ENCODE measurements around the gene GPR15. TPM values are rescaled to one million over a fixed set of nuclear protein-coding genes. Genes with fewer than 3 reads are reported as not detected.

Gene GPR15
- total RNA-seq, 1 donor from 2014 or later, result not detected

DNA sequence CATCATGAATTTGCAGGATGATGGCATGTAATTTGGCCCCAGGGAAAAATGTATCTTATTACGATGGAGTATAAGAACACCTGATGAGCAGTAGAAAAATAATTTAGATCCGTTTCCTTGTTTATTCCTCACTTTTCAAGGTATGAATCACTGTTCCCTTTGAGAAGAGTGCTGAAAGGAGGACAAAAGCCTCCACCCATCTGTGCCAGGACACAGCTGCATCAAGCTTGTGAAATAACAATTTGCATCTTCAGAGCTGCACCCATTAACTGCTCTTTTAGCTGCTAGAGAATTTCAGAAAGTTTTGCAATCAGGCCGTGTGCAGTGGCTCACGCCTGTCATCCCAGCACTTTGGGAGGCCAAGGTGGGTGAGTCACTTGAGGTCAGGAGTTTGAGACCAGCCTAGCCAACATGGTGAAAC, 18.7 kb upstream of the GPR15 start:
- H3K27ac Mint-ChIP-seq (ENCODE audit: unreplicated experiment), result no peak overlapping the region
- no peaks in the 10 kb centered on the region for H3K4me1 Mint-ChIP-seq (ENCODE audit: unreplicated experiment)
- TF ChIP-seq, protein P1, sequence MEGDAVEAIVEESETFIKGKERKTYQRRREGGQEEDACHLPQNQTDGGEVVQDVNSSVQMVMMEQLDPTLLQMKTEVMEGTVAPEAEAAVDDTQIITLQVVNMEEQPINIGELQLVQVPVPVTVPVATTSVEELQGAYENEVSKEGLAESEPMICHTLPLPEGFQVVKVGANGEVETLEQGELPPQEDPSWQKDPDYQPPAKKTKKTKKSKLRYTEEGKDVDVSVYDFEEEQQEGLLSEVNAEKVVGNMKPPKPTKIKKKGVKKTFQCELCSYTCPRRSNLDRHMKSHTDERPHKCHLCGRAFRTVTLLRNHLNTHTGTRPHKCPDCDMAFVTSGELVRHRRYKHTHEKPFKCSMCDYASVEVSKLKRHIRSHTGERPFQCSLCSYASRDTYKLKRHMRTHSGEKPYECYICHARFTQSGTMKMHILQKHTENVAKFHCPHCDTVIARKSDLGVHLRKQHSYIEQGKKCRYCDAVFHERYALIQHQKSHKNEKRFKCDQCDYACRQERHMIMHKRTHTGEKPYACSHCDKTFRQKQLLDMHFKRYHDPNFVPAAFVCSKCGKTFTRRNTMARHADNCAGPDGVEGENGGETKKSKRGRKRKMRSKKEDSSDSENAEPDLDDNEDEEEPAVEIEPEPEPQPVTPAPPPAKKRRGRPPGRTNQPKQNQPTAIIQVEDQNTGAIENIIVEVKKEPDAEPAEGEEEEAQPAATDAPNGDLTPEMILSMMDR (IDR thresholded peaks at IDR 0.05; ENCODE audit: unreplicated experiment), result no peak
- H3K36me3 Mint-ChIP-seq (ENCODE audit: low read depth, unreplicated experiment), result peaks cover 8% of the 10 kb centered on the region
- H3K27me3 Mint-ChIP-seq (ENCODE audit: unreplicated experiment), result no peaks in the 10 kb centered on the region
- no peaks in the 10 kb centered on the region for H3K9me3 Mint-ChIP-seq (ENCODE audit: unreplicated experiment)
- no peak overlapping the region for H3K4me3 Mint-ChIP-seq (ENCODE audit: unreplicated experiment)
- no peak for DNase-seq (ENCODE audit: low spot score)

DNA sequence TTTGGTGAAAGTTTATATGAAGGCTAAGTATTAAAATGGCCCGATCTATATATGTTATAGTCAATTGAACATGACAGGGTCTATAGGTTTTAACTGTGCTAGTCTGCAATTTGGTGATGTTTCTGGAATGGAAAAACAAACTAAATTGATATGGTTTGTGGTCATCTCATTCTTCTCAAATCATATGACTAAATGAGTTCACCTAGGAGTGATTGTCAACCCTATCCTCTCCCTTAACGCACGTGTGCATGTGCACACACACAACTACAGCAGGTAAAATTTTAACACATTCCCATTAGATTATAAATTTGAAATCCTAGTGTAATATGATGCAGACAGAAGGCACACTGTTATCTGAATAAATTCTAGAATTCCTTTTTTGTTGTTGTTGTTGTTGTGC, 18.0 kb upstream of the GPR15 start:
- no peak for DNase-seq (ENCODE audit: low spot score)
- no peak overlapping the region for H3K4me3 Mint-ChIP-seq (ENCODE audit: unreplicated experiment)
- no peak overlapping the region for H3K27ac Mint-ChIP-seq (ENCODE audit: unreplicated experiment)
- TF ChIP-seq, protein P1 (IDR thresholded peaks at IDR 0.05; ENCODE audit: unreplicated experiment), result no peak
- no peaks in the 10 kb centered on the region for H3K27me3 Mint-ChIP-seq (ENCODE audit: unreplicated experiment)
- H3K9me3 Mint-ChIP-seq (ENCODE audit: unreplicated experiment), result no peaks in the 10 kb centered on the region
- H3K36me3 Mint-ChIP-seq (ENCODE audit: low read depth, unreplicated experiment), result peaks cover 8% of the 10 kb centered on the region
- H3K4me1 Mint-ChIP-seq (ENCODE audit: unreplicated experiment), result no peaks in the 10 kb centered on the region

DNA sequence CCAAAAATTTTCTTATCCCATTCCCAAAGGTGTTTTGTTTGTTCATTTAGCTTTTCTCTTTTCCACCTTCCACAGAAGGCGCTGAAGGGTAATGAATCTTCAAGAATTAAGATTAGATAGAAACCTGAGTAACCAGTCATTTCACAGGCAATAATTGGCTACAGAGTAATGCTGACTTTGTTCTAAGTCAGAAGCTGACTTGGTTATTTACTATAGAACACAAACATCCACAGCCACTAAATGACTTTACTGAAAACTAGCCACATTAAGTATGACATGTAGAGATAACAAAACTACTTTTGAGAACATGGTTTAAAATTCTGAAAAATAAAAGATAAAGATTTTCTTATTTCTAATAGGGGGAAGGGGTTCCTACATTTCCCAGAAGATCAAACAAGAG, 16.8 kb upstream of the GPR15 start:
- Mint-ChIP-seq H3K4me1 (ENCODE audit: unreplicated experiment) (peaks cover 3% of the 10 kb centered on the region), H3K4me3 (ENCODE audit: unreplicated experiment) (no peak overlapping the region), H3K36me3 (ENCODE audit: low read depth, unreplicated experiment) (peaks cover 16% of the 10 kb centered on the region), H3K27me3 (ENCODE audit: unreplicated experiment) (no peaks in the 10 kb centered on the region), H3K9me3 (ENCODE audit: unreplicated experiment) (no peaks in the 10 kb centered on the region), H3K27ac (ENCODE audit: unreplicated experiment) (no peak overlapping the region)
- TF ChIP-seq, protein P1 (IDR thresholded peaks at IDR 0.05; ENCODE audit: unreplicated experiment), result no peak
- no peak for DNase-seq (ENCODE audit: low spot score)

DNA sequence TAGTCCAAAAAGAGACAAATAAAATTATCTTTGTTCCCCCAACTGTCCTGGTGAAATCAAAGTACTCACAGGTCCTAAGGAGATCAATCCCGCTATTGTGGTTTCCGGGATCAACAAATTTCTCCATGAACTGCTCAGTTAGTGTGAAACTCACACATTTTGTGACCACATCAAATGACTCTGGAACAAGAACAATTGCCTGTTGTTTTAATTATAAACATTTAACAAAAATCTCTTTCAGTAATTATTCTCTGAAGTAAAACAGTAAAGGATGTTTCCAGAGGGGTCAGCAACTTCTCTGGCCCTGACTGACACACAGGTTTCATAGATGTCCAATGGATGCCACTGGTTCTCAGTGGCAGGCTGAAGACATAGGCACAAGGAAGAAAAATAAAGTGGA, 13.0 kb upstream of the GPR15 start:
- peaks cover 4% of the 10 kb centered on the region for H3K27me3 Mint-ChIP-seq (ENCODE audit: unreplicated experiment)

DNA sequence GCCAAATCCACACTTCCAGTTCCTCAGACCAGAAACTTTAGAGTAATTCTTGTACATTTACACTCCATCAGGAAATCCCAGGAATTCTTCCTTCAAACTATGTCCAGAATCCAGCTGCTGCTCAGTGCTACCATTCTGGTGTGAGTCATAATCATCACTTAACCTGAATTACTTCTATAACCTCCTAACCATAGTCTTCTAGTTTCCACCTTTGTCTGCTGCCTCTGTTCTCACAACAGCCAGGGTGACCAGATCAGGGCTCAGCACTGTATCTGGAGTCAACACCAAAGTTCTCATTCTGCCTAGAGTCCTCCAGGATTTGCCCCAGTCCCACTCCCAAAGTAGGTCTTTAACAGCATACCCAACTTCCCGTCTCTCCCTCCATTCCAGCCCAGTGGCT, 12.4 kb upstream of the GPR15 start:
- Mint-ChIP-seq H3K27me3 (ENCODE audit: unreplicated experiment) (peaks cover 4% of the 10 kb centered on the region), H3K9me3 (ENCODE audit: unreplicated experiment) (no peaks in the 10 kb centered on the region), H3K27ac (ENCODE audit: unreplicated experiment) (no peak overlapping the region), H3K4me1 (ENCODE audit: unreplicated experiment) (peaks cover 10% of the 10 kb centered on the region), H3K36me3 (ENCODE audit: low read depth, unreplicated experiment) (peaks cover 25% of the 10 kb centered on the region), H3K4me3 (ENCODE audit: unreplicated experiment) (peak overlapping the region; percentile 32)
- TF ChIP-seq, protein P1 (IDR thresholded peaks at IDR 0.05; ENCODE audit: unreplicated experiment), result no peak
- no peak for DNase-seq (ENCODE audit: low spot score)

More for the DNA sequence above, 13.0 kb upstream of the GPR15 start:
- H3K9me3 Mint-ChIP-seq (ENCODE audit: unreplicated experiment), result no peaks in the 10 kb centered on the region
- no peak overlapping the region for H3K27ac Mint-ChIP-seq (ENCODE audit: unreplicated experiment)
- H3K36me3 Mint-ChIP-seq (ENCODE audit: low read depth, unreplicated experiment), result peaks cover 25% of the 10 kb centered on the region
- H3K4me3 Mint-ChIP-seq (ENCODE audit: unreplicated experiment), result no peak overlapping the region
- TF ChIP-seq, protein P1 (IDR thresholded peaks at IDR 0.05; ENCODE audit: unreplicated experiment), result no peak
- no peak for DNase-seq (ENCODE audit: low spot score)
- H3K4me1 Mint-ChIP-seq (ENCODE audit: unreplicated experiment), result peaks cover 10% of the 10 kb centered on the region

Measured in endothelial cell (in vitro differentiated cells).